Endothelial cell (in vitro differentiated cells): ENCODE measurements around the gene ADAMTSL5. TPM values are rescaled to one million over a fixed set of nuclear protein-coding genes. Genes with fewer than 3 reads are reported as not detected.

Source experiments
- DNase-seq: peaks from one replicate; pipeline ENCODE4 v3.0.0; 2021; ENCODE audit warnings: low spot score
- H3K27ac Mint-ChIP-seq: one replicate; pipeline ENCODE4 v1.8.0; 2021; ENCODE audit warnings: mixed read lengths, inconsistent platforms; ENCODE audit not compliant: unreplicated experiment
- H3K27me3 Mint-ChIP-seq: one replicate; pipeline ENCODE4 v1.8.0; 2021; ENCODE audit warnings: mild to moderate bottlenecking, moderate library complexity, mixed read lengths, inconsistent platforms; ENCODE audit not compliant: unreplicated experiment
- H3K36me3 Mint-ChIP-seq: one replicate; pipeline ENCODE4 v1.8.0; 2021; ENCODE audit warnings: mild to moderate bottlenecking, low read depth, mixed read lengths, inconsistent platforms; ENCODE audit not compliant: unreplicated experiment
- H3K4me1 Mint-ChIP-seq: one replicate; pipeline ENCODE4 v1.8.0; 2021; ENCODE audit warnings: mild to moderate bottlenecking, mixed read lengths, inconsistent platforms; ENCODE audit not compliant: unreplicated experiment
- H3K4me3 Mint-ChIP-seq: one replicate; pipeline ENCODE4 v1.8.0; 2021; ENCODE audit warnings: mild to moderate bottlenecking, mixed read lengths, inconsistent platforms; ENCODE audit not compliant: unreplicated experiment
- H3K9me3 Mint-ChIP-seq: one replicate; pipeline ENCODE4 v1.8.0; 2021; ENCODE audit warnings: mixed read lengths, inconsistent platforms; ENCODE audit not compliant: unreplicated experiment
- total RNA-seq: library from RNA; stranded (reverse); fragmentation: NEBNext Ultra II Directional; extraction: Animal tissue kit (Norgen Biotek cat#: 25700); gene quantifications from one replicate; pipeline ENCODE4 v1.2.1, GENCODE V29; 2021; ENCODE audit not compliant: unreplicated experiment
- TF ChIP-seq, protein P1 (sequence below): fragments of 200-600 bp; sonication (generic); IDR thresholded peaks from one replicate; pipeline ENCODE4 v1.5.0; 2021; ENCODE audit warnings: antibody characterized with exemption; ENCODE audit not compliant: unreplicated experiment

Gene ADAMTSL5
- total RNA-seq, 1 donor from 2014 or later, result 0.18 TPM

DNA sequence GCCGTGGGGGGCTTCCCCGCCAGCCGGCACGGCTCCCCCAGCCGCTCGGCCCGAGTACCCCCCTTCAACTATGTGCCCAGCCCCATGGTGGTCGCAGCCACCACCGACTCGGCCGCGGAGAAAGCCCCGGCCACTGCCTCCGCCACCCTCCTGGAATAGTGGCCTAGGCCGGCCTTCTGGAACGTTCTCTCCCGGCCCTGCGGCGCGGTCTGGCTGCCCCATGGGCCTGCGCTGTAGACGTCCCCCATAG lies 42.8 kb downstream of the ADAMTSL5 start:
- DNase-seq, result no peak
- Mint-ChIP-seq H3K27ac (no peak overlapping the region), H3K9me3 (no peaks in the 10 kb centered on the region), H3K4me3 (no peak overlapping the region), H3K27me3 (peaks cover 11% of the 10 kb centered on the region), H3K4me1 (no peaks in the 10 kb centered on the region), H3K36me3 (peaks cover 4% of the 10 kb centered on the region)
- TF ChIP-seq, protein P1, sequence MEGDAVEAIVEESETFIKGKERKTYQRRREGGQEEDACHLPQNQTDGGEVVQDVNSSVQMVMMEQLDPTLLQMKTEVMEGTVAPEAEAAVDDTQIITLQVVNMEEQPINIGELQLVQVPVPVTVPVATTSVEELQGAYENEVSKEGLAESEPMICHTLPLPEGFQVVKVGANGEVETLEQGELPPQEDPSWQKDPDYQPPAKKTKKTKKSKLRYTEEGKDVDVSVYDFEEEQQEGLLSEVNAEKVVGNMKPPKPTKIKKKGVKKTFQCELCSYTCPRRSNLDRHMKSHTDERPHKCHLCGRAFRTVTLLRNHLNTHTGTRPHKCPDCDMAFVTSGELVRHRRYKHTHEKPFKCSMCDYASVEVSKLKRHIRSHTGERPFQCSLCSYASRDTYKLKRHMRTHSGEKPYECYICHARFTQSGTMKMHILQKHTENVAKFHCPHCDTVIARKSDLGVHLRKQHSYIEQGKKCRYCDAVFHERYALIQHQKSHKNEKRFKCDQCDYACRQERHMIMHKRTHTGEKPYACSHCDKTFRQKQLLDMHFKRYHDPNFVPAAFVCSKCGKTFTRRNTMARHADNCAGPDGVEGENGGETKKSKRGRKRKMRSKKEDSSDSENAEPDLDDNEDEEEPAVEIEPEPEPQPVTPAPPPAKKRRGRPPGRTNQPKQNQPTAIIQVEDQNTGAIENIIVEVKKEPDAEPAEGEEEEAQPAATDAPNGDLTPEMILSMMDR, result no peak

DNA sequence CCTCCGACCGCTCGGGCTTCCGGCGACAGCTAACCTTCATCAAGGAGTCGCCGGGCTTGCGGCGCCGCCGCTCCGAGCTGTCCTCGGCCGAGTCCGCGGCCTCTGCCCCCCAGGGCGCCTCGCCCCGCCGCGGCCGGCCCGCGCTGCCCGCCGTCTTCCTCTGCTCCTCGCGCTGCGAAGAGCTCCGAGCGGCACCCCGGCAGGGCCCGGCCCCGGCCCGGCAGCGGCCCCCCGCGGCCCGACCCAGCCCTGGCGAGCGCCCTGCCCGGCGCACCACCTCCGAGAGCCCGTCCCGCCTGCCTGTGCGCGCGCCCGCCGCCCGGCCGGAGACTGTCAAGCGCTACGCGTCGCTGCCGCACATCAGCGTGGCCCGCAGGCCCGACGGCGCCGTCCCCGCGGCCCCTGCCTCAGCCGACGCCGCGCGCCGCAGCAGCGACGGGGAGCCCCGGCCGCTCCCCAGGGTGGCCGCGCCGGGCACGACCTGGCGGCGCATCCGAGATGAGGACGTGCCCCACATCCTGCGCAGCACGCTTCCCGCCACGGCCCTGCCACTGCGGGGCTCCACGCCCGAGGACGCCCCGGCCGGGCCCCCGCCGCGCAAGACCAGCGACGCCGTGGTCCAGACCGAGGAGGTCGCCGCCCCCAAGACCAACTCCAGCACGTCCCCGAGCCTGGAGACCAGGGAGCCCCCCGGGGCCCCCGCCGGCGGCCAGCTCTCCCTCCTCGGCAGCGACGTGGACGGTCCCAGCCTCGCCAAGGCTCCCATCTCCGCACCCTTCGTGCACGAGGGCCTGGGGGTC lies 43.4 kb downstream of the ADAMTSL5 start:
- Mint-ChIP-seq H3K27me3 (peaks cover 14% of the 10 kb centered on the region), H3K4me3 (no peak overlapping the region)
- no peak for DNase-seq

DNA sequence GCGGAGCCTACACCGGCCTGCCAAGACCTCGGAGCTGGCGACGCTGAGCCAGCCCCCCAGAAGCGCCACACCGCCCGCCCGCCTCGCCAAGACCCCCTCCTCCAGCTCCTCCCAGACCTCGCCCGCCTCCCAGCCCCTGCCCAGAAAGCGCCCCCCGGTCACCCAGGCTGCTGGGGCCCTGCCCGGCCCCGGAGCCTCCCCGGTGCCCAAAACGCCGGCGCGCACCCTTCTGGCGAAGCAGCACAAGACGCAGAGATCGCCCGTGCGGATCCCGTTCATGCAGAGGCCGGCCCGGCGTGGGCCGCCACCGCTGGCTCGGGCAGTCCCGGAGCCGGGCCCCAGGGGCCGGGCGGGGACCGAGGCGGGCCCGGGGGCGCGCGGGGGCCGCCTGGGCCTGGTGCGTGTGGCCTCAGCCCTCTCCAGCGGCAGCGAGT lies 44.0 kb downstream of the ADAMTSL5 start:
- Mint-ChIP-seq H3K27ac (no peak overlapping the region), H3K4me3 (no peak overlapping the region), H3K36me3 (peaks cover 4% of the 10 kb centered on the region), H3K4me1 (no peaks in the 10 kb centered on the region), H3K9me3 (no peaks in the 10 kb centered on the region), H3K27me3 (peaks cover 17% of the 10 kb centered on the region)
- DNase-seq, result no peak
- TF ChIP-seq, protein P1, result no peak

More for the DNA sequence above, 43.4 kb downstream of the ADAMTSL5 start:
- H3K27ac Mint-ChIP-seq, result no peak overlapping the region
- TF ChIP-seq, protein P1, result no peak
- no peaks in the 10 kb centered on the region for H3K9me3 Mint-ChIP-seq
- peaks cover 4% of the 10 kb centered on the region for H3K36me3 Mint-ChIP-seq
- no peaks in the 10 kb centered on the region for H3K4me1 Mint-ChIP-seq

DNA sequence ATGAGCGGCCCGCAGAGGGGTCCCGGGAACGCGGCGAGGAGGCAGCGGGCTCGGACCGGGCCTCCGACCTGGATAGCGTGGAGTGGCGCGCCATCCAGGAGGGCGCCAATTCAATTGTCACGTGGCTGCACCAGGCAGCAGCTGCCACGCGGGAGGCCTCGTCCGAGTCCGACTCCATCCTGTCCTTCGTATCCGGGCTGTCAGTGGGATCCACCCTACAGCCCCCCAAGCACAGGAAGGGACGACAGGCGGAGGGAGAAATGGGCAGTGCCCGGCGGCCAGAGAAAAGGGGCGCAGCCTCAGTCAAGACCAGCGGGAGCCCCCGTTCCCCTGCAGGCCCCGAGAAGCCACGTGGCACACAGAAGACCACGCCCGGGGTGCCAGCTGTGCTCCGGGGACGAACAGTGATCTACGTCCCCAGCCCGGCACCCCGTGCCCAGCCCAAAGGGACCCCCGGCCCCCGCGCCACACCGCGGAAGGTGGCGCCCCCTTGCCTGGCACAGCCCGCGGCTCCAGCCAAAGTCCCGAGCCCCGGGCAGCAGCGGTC lies 44.5 kb downstream of the ADAMTSL5 start:
- Mint-ChIP-seq H3K4me3 (no peak overlapping the region), H3K9me3 (no peaks in the 10 kb centered on the region), H3K36me3 (peaks cover 4% of the 10 kb centered on the region), H3K27ac (no peak overlapping the region), H3K4me1 (no peaks in the 10 kb centered on the region), H3K27me3 (peaks cover 16% of the 10 kb centered on the region)
- TF ChIP-seq, protein P1, result no peak
- DNase-seq, result no peak

DNA sequence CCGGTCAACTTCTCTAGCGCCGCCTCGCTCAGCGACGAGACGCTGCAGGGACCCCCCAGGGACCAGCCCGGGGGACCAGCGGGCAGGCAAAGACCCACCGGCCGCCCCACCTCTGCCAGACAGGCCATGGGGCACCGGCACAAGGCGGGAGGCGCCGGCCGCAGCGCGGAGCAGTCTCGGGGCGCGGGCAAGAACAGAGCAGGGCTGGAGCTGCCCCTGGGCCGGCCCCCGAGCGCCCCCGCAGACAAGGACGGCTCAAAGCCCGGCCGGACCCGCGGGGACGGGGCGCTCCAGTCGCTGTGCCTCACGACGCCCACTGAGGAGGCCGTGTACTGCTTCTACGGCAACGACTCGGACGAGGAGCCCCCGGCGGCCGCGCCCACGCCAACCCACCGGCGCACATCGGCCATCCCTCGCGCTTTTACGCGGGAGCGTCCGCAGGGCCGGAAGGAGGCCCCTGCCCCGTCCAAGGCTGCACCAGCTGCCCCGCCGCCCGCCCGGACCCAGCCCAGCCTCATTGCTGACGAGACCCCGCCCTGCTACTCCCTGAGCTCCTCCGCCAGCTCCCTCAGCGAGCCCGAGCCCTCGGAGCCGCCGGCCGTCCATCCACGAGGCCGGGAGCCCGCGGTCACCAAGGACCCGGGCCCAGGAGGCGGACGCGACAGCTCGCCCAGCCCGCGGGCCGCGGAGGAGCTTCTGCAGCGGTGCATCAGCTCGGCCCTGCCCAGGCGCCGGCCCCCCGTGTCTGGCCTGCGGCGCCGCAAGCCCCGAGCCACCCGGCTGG lies 45.1 kb downstream of the ADAMTSL5 start:
- no peaks in the 10 kb centered on the region for H3K36me3 Mint-ChIP-seq
- TF ChIP-seq, protein P1, result no peak
- H3K27ac Mint-ChIP-seq, result no peak overlapping the region
- no peaks in the 10 kb centered on the region for H3K4me1 Mint-ChIP-seq
- DNase-seq, result no peak
- H3K27me3 Mint-ChIP-seq, result peaks cover 12% of the 10 kb centered on the region
- H3K4me3 Mint-ChIP-seq, result no peak overlapping the region
- H3K9me3 Mint-ChIP-seq, result no peaks in the 10 kb centered on the region
